Brain microvascular endothelial cell (primary cell): ENCODE data around the gene PKP4.

ENCODE experiments used
- DNase-seq: peaks from one replicate; pipeline ENCODE4 v3.0.0-alpha.2; 2020
- H3K27ac ChIP-seq: fragments of 250-450 bp; sonication (Bioruptor Pico); 2 replicates; pipeline ENCODE4 v1.5.1; 2020; ENCODE audit warnings: mild to moderate bottlenecking, moderate library complexity
- H3K27me3 ChIP-seq: fragments of 250-450 bp; sonication (Bioruptor Pico); replicated peaks from 2 replicates; pipeline ENCODE4 v1.5.1; 2020; ENCODE audit warnings: mild to moderate bottlenecking
- H3K36me3 ChIP-seq: fragments of 250-450 bp; sonication (Bioruptor Pico); replicated peaks from 2 replicates; pipeline ENCODE4 v1.5.1; 2020; ENCODE audit warnings: mild to moderate bottlenecking
- H3K4me3 ChIP-seq: 2 replicates; pipeline ENCODE4 v1.5.1; 2011; ENCODE audit warnings: low read depth, mild to moderate bottlenecking, control low read depth, low read length, moderate library complexity
- CTCF ChIP-seq: IDR thresholded peaks from 2 replicates; pipeline ENCODE4 v1.5.1; 2011; ENCODE audit warnings: low read depth, mild to moderate bottlenecking, moderate library complexity, low read length, control low read depth, inconsistent platforms; ENCODE audit errors: missing control alignments
- in situ Hi-C: cut with HindIII; loops from 2 replicates; pipeline ENCODE4 v1.10.0; 2017; ENCODE audit warnings: low sequenced_read_pairs, low pct_ligation_motif_present

The PKP4 gene

GRCh38 chr2:158478237-158478636, 21.5 kb downstream of the PKP4 start:
- in situ Hi-C loops: no loop called here

GRCh38 chr2:158478816-158479215, 22.1 kb downstream of the PKP4 start:
- H3K36me3 ChIP-seq: no peaks in the 10 kb centered on the region
- no peak for DNase-seq
- no peak overlapping the region for H3K27ac ChIP-seq
- in situ Hi-C loops: no loop called here
- H3K4me3 ChIP-seq: no peak overlapping the region
- H3K27me3 ChIP-seq: no peaks in the 10 kb centered on the region
- no peak for TF ChIP-seq CTCF

More at GRCh38 chr2:158478237-158478636, 21.5 kb downstream of the PKP4 start:
- Histone ChIP-seq H3K4me3 (no peak overlapping the region), H3K27me3 (no peaks in the 10 kb centered on the region), H3K36me3 (no peaks in the 10 kb centered on the region), H3K27ac (no peak overlapping the region)
- no peak for DNase-seq
- no peak for TF ChIP-seq CTCF

GRCh38 chr2:158481116-158481515, 24.4 kb downstream of the PKP4 start:
- Histone ChIP-seq H3K36me3 (no peaks in the 10 kb centered on the region), H3K4me3 (no peak overlapping the region), H3K27me3 (no peaks in the 10 kb centered on the region), H3K27ac (no peak overlapping the region)
- TF ChIP-seq CTCF: no peak
- no peak for DNase-seq
- in situ Hi-C loops: no loop called here

- DNase-seq: no peak
These were observed 25.8 kb downstream of the PKP4 start for GRCh38 chr2:158482594-158482993.

GRCh38 chr2:158484892-158485556, 28.3 kb downstream of the PKP4 start:
- H3K27me3 ChIP-seq: no peaks in the 10 kb centered on the region
- in situ Hi-C loops: no loop called here
- no peak overlapping the region for H3K27ac ChIP-seq
- H3K36me3 ChIP-seq: no peaks in the 10 kb centered on the region
- no peak for DNase-seq
- no peak overlapping the region for H3K4me3 ChIP-seq
- TF ChIP-seq CTCF: no peak

More at GRCh38 chr2:158482594-158482993, 25.8 kb downstream of the PKP4 start:
- in situ Hi-C loops: no loop called here
- Histone ChIP-seq H3K36me3 (no peaks in the 10 kb centered on the region), H3K4me3 (no peak overlapping the region), H3K27me3 (no peaks in the 10 kb centered on the region), H3K27ac (peak overlapping the region; percentile 6)
- no peak for TF ChIP-seq CTCF
